GM19397 (cell line): ENCODE results near the gene PKN2.
A peak's percentile ranks its signal among the peaks of the same experiment; 100 is the strongest.
"Not testable (repeated sequence)": the region's sequence is repeated elsewhere in the genome, so short reads cannot be mapped to it uniquely, and the experiment has no call there.

Source experiments
- ATAC-seq: cut with Tn5 transposase; IDR thresholded peaks from one replicate; pipeline ENCODE4 v1.9.1; 2021; ENCODE audit warnings: mild to moderate bottlenecking, moderate library complexity; ENCODE audit not compliant: unreplicated experiment

PKN2 gene

DNA sequence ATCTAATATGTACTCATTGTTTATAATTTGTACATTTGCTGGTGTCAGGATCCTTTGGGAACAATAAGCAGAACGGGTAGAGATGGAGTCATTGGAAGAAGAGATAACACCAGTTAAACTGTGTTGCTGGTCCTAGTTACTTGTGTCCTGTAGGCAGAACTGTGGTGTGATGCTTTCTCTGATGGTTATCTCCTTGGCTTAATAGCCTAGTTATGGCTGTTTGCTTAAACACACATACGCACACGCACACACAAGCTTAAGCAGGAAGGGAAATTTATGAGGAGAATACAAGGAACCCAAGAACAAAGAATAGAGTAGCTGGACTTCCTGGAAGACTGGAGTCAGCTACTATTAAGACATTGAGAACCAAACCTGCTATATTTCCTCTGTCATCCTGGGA, 5.7 kb upstream of the PKN2 start:
- ATAC-seq, result no peak

DNA sequence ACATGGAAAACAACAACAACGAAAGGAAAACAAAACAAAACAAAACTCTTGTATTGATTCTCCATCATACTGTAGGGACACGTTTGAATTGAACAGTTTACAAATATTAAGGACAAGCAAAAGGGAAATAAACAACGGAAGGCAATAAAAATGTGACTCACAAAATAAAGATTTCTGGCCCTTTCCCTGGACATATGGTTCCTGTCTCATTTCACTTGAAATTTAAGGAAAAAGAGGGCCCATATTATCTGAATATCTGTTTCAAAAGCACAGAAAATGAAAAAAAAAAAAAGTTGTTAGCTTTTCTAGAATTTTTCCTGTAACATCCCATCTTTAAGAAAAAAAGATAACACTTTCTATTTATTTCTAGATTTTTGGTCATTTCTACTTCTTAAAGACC, 3.6 kb upstream of the PKN2 start:
- ATAC-seq, result no peak

DNA sequence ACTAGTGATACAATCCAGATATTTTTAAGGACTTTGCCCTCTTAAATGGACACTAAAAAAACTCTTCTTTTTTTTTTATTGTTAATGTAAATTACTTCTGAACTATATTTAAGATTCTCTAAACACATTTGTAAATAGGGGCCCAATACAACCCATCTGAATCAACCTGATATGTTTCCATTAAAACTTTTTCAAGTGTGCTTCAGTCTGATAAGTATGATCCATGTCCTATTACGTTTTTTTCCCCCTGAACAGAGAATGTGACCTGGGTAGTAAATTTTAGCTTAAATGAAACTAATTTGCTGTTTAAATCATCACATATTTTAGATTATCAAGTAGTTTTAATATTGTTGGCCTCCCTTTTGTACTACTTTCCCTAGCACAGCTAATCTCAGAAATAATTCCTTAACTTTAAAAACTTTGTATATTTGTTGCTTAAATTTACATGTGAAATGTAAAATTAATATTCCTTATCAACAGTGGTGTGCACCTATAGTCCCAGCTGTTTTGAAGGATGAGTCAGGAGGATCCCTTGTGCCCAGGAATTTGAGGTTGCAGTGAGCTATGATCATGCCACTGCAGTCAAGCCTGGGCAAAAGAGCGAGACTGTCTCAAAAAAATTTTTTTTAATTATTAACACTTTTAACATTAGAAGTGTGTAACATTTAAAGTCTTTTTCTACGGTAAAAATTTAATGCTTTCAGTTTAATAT, 3.0 kb upstream of the PKN2 start:
- no peak for ATAC-seq

DNA sequence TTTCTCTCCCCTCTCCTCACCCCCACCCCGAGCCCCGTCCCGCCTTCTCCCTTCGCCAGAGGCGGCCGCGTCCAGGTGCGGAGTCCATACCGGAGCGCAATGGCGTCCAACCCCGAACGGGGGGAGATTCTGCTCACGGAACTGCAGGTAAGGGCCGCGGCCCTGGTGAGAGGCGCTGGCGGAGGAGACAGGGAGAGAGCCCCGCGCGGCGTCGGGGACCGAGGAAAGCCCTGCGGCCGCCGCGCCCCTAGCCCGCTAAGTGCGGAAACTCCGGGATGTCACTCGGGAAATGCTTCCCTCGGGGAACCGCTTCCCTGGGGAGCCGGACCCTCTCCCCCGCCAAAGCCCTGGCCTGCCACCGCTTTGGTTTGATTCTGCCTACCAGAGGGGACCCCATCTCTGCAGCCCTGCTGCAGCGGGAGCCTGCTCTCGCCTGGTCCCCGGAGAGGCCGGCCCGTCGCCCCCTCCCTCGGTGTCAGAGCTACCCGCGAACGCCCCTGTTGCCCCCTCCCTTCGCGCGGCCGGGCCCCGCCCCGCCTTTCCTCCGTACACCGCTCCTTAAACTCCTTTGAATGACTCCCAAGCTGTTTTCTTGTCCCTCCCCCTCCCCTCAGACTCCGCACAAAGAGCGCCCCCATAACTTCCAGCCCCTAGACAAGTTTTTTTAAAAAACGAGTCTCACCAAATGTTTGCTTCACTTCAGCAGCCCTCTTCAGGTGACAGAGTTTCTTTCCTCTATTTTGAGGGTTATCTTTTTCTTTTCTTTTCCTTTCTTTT, 597 bp downstream of the PKN2 start:
- ATAC-seq, result peak; percentile 37

DNA sequence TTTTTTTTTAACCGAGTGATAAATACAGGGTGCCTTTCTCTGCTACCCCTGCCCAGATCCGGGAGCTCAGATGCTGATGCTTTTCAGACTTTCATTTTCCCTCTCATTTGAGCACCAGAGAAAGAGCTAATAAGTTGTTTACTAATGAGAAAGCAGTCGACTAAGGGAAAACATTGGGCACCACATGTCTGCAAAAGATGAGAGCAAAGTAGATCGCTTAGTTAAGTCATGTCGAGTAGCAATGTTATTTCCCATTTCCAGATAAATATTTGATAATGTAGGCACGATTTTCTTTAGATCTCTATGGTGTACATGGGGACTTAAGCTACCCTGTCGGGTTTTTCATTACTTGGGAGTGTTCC, 1.2 kb downstream of the PKN2 start:
- ATAC-seq, result no peak

DNA sequence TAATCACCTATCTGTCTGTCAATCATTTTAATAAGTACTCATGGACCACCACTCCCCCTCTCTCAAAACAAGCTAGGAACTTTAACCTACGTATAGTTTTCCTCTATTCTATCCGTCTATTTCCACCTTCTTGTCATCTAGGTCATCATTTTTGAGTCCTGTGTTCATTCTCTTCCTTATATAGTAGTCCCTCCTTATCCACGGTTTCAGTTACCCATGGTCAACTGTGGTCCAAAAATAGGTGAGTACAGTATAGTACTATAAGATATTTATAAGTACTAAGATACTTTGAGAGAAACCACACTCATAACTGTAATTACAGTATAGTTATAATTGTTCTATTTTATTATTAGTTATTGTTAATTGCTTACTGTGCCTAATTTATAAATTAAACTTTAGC, 7.5 kb downstream of the PKN2 start:
- no peak for ATAC-seq

DNA sequence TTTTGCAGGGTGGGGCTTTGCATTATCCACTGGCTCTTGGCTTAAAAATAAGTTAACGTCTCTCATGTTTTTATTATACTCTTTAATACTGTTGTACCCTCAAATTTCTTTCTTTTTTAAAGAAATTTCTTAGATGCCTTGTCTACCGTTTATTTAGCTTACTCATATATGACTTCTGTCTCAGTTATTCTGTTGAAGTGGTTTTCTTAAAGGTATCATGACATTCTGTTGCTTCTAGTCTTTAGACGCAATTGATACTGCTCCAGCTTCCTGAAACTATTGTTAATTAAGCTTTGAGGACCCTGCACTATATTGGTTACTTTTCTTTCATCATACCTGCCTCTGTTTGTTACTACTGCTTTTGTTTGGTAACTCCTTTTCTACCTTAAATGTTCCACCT, 11.7 kb downstream of the PKN2 start:
- ATAC-seq, result no peak

DNA sequence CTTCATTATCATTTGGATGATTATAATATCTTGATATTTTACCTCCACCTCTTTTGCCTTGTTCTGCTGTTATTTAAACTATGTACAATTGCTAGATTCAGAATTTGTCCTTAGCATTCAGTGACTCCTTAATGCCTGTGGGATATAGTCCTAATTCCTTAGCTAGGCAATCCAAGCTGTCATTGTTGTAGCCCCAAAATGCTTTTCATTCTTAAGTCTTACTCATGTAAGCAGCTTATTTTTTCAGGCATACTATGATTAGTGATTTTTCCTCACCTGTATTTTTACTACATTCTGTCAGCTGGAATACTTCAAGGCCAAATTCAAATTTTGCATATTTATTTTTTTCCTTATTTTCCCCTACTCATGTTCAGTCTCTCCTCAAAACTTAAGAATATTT, 13.4 kb downstream of the PKN2 start:
- ATAC-seq, result no peak

DNA sequence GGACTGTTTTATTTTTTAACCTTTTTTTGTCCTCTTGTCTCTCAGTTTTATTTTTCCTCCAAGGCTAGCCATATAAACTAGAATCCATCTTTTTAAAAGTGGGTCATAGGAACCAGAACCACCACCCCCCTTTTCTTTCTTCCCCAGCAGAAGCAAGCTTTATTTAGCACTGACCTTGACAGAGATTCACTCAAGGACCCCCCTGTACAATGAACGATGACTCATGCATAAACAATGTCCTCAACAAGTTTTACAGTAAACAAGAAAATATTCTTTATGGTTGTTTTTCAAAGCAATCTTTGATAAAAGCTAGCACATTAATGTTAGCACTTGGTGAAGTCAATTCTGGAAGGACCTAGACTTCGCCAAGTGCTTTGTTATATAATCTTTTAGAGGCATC, 14.1 kb downstream of the PKN2 start:
- ATAC-seq, result no peak

DNA sequence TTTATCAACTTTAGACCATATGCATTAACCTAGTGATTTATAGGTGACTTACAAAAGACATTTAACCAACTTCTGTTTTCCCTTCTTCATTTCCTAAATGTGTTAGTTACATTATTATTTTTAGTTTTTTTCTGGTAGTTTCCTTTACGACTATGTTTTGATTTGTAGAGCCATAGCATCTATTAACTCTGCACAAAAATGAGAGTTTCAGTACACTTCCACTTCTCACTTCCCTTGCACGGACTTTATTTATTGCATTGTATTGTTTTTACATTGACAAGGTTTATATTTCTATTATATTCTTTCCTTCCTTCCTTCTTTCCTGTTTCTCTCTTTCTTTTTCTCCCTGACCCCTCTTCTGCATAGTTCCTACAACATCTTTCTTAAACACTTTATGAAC, 14.7 kb downstream of the PKN2 start:
- no peak for ATAC-seq

DNA sequence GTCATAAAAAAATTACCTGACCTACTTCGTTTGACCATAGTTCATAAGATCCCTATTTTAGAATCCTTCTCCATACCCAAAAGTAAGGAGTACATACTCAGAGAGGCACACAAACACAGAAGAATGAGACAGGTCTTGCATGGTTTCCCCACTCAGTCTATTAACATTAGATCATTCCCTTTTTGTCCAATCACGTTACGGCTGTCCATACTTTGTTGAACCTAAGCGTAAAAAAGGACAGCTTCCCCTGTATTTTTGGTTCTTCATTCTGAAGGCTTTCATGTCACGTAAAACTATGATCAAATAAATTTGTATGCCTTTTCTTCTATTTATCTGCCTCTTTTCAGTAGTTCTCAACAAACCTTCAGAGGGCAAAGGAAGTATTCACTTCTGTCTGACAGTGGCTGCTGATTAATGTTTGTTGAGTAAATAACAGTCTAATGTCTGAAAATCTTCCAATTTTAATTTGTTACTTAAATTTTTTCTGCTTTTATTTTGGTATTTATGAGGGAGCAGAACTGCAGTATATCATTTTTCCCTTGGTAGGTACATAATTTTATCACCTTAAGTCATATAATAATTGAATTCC, 16.4 kb downstream of the PKN2 start:
- ATAC-seq, result no peak

DNA sequence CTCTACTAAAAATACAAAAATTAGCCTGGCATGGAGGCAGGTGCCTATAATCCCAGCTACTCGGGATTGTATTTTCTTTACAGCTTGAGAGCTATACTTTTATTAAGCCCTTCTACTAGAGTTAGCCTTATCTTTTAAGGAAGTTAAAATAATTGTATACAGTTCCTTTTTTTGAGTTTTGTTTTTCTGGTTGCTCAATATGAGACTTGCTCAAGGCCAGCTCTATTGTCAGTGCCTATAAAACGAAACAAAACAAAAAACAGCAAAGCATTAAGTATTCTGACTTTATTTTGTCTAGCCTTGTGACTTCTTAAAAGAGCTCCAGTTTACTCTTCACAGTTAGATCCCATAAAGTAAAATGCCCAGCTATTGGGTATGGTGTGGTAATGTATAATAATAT, 17.2 kb downstream of the PKN2 start:
- peak; percentile 69 for ATAC-seq

DNA sequence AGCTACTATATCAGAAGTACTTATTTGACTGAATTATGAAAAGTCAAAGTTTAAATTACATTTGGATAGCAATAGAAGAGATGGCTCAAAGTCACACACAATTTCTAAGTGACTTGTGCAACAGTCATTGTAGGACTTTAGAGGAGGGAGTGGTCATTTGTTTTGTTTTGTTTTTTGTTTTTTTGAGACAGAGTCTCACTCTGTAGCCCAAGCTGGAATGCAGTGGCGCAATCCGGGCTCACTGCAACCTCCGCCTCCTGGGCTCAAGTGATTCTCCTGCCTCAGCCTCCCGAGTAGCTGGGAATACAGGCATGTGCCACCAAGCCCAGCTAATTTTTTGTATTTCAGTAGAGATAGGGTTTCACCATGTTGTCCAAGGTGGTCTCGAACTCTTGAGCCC, 17.7 kb downstream of the PKN2 start:
- ATAC-seq, result not testable (repeated sequence)

DNA sequence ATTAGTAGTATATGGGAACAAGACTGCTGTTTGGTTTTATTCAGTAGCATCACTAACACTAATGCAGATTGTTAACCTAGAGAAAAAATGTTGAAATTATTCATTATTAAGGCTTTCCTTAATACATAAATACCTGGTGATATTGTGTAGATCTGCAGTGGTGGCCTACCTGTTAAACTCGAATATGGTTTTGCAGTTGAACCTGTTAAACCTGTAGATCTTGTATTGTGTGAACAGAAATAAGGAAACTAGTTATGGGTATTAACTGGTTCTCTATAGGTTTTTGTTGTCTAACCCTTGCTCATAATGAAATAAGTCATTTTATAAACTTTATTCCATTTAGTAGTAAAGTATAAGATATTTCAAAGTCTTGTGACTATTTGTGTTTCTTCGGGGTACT, 23.9 kb downstream of the PKN2 start:
- no peak for ATAC-seq

DNA sequence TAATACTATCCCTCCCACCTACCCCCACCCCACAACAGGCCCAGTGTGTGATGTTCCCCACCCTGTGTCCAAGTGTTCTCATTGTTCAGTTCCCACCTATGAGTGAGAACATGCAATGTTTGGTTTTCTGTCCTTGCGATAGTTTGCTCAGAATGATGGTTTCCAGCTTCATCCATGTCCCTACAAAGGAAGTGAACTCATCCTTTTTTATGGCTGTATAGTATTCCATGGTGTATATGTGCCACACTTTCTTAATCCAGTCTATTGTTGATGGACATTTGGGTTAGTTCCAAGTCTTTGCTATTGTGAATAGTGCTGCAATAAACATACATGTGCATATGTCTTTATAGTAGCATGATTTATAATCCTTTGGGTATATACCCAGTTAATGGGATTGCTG, 28.8 kb downstream of the PKN2 start:
- not testable (repeated sequence) for ATAC-seq

DNA sequence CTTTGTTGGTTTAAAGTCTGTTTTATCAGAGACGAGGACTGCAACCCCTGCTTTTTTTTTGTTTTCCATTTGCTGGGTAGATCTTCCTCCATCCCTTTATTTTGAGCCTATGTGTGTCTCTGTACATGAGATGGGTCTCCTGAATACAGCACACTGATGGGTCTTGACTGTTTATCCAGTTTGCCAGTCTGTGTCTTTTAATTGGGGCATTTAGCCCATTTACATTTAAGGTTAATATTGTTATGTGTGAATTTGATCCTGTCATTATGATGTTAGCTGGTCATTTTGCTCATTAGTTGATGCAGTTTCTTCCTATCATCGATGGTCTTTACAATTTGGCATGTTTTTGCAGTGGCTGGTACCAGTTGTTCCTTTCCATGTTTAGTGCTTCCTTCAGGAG, 32.5 kb downstream of the PKN2 start:
- not testable (repeated sequence) for ATAC-seq

DNA sequence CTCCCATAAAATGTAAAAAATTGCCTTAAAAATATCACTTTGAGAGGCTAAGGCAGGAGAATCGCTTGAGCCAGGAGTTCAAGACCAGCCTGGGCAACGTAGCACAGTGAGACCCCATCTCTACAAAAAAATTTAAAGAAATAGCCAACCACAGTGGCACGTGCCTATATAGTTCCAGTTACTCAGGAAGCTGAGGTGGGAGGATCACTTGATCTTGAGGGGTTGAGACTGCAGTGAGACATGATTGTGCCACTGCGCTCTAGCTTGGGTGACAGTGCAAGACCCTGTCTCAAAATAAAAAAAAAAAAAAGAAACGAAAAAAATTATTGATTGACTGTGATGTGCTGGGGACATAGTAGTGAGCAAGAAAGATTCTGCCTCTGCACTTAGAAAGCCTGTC, 38.4 kb downstream of the PKN2 start:
- ATAC-seq, result no peak

DNA sequence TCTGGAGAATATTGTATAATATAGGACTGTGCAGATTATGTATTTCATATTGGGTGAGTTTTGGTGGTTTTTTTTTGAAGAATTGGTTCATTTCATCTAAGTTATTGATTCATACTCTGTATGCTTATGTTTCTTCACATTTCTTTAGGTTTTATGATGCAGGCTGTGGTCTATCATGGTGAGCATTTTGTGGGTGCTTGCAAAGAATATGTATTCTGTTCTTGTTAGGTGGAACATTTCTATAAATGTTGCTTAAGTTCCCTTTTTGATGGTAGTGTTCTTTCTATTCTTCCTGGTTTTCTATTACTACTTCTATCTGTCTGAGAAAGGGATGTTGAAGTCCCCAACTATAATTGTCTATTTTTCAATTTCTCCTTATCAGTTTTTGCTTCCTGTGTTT, 42.6 kb downstream of the PKN2 start:
- no peak for ATAC-seq

DNA sequence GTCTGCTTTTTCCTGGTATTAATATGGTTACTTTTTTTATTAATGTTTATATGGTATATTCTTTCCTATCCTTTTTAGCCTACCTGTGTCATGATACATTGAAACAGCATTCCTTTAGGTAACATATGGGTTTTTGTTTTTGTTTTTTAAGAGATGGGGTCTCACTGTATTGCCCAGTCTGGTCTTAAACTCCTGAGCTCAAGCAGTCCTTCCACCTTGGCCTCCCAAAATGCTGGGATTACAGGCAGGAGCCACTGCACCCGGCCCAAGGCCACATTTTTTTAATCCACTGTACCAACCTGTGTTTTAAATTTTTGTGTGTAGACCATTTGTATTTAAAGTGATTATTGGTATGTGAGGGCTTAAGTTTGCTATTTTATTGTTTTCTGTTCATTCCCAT, 43.1 kb downstream of the PKN2 start:
- no peak for ATAC-seq

DNA sequence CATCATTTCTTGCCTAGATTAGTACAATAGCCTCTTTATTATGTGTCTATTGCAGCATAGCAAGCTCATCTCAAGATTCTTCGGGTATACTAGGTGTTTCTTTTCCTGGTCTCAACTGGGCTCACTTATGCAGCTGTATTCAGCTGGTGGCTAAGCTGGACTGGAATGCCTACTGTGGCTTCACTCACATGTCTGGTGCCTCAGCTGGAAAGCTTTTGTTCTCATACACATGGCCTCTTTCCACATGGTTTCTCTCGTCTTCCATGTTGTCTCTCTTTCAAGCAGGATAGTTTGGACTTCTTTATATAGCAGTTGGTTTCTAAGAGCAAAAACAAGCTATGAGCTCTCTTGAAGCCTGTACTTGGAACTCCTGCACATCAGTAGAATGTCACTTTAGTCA, 45.2 kb downstream of the PKN2 start:
- no peak for ATAC-seq

DNA sequence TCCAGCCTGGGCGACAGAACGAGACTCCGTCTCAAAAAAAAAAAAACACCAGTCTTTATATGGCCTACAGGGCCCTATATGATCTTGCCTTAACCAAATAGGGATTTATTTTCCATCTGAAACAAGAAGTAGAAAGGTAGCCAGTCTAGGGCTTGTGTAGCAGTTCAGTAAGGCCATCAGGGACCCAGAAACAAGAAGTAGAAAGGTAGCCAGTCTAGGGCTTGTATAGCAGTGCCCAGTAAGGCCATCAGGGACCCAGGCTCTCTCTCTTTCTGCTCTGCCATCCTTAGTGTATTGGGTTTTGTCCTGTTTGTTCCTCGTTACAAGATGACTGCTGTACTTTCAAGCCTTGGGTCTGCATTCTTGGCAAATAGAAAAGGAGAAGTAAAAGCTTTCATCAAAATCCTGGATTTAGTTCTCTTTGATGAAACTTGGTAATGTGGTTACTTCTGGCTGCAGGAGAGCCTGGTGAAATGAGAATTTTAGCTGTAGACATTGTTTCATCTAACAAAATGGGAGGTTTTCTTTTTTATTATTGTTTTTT, 46.1 kb downstream of the PKN2 start:
- ATAC-seq, result no peak

DNA sequence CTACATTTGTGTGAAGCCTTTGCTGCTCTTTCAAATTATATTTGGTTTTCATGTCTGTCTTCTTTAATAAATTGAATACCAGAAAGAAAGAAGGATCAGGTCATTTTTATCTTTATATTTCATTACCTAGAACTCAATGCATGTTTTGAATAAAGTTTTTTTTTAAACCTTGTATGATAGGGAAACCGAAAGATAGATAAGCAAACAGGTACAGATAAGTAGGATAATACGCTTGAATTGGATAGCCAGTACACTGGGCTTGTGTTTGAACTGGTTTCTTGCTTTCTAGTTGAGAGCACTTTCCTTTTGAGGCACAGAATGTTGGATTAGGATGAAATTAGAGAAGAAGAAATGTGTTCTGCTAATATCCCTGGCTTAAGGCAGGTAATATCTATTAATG, 46.9 kb downstream of the PKN2 start:
- no peak for ATAC-seq
